Renal pelvis (tissue), 4 donors: ENCODE measurements around the gene RMC1. TPM values are rescaled to one million over a fixed set of nuclear protein-coding genes. Genes with fewer than 3 reads are reported as not detected.

Experiments
- DNase-seq: peaks from one replicate; pipeline ENCODE4 v3.0.0-alpha.2; 2013
- polyA plus RNA-seq, 3 donors: library from polyadenylated mRNA; unstranded; fragments of 120-200 nt; gene quantifications; one replicate each; pipeline ENCODE4 v1.2.1, GENCODE V29; 2013; ENCODE audit not compliant: insufficient read length in 3 of 3

The RMC1 gene
- polyA plus RNA-seq, 3 donors: 22.4 to 27.5 (median 25.5) TPM

GRCh38 chr18:23528580-23529472 lies 25.5 kb downstream of the RMC1 start:
- DNase-seq: no peak

GRCh38 chr18:23529604-23530003 lies 26.3 kb downstream of the RMC1 start:
- DNase-seq: no peak

GRCh38 chr18:23530195-23530594 lies 26.9 kb downstream of the RMC1 start:
- DNase-seq: no peak

- no peak for DNase-seq
Observed at GRCh38 chr18:23531912-23532311, 28.6 kb downstream of the RMC1 start.

GRCh38 chr18:23532848-23533247 lies 29.5 kb downstream of the RMC1 start:
- DNase-seq: peak; percentile 33

GRCh38 chr18:23534276-23534675 lies 31.0 kb downstream of the RMC1 start:
- DNase-seq: no peak

GRCh38 chr18:23536204-23536603 lies 32.9 kb downstream of the RMC1 start:
- no peak for DNase-seq

- DNase-seq: no peak
Observed at GRCh38 chr18:23537274-23537673, 34.0 kb downstream of the RMC1 start.

GRCh38 chr18:23538001-23538400 lies 34.7 kb downstream of the RMC1 start:
- DNase-seq: no peak

GRCh38 chr18:23538870-23539269 lies 35.6 kb downstream of the RMC1 start:
- DNase-seq: no peak

GRCh38 chr18:23539296-23539695 lies 36.0 kb downstream of the RMC1 start:
- DNase-seq: no peak

GRCh38 chr18:23539911-23540525 lies 36.7 kb downstream of the RMC1 start:
- no peak for DNase-seq

GRCh38 chr18:23540867-23541266 lies 37.6 kb downstream of the RMC1 start:
- DNase-seq: no peak

- no peak for DNase-seq
Observed at GRCh38 chr18:23541349-23542093, 38.2 kb downstream of the RMC1 start.

- DNase-seq: no peak
Observed at GRCh38 chr18:23542461-23542860, 39.1 kb downstream of the RMC1 start.

- no peak for DNase-seq
Observed at GRCh38 chr18:23545247-23545789, 42.0 kb downstream of the RMC1 start.

- DNase-seq: no peak
Observed at GRCh38 chr18:23547306-23547705, 44.0 kb downstream of the RMC1 start.

GRCh38 chr18:23547846-23548245 lies 44.5 kb downstream of the RMC1 start:
- no peak for DNase-seq

- no peak for DNase-seq
Observed at GRCh38 chr18:23548275-23548674, 45.0 kb downstream of the RMC1 start.

- no peak for DNase-seq
Observed at GRCh38 chr18:23548719-23549118, 45.4 kb downstream of the RMC1 start.

GRCh38 chr18:23550898-23551297 lies 47.6 kb downstream of the RMC1 start:
- no peak for DNase-seq

GRCh38 chr18:23551978-23552377 lies 48.7 kb downstream of the RMC1 start:
- no peak for DNase-seq
